SU-DHL-6 (cell line): Measurements from ENCODE around the gene TPST1.

ENCODE experiments used
- H2AFZ ChIP-seq: fragments of 200-600 bp; sonication (generic); 2 replicates; pipeline ENCODE4 v1.6.1; 2014; ENCODE audit warnings: low read depth, mild to moderate bottlenecking, moderate library complexity, mixed read lengths, antibody characterized with exemption, low read length; ENCODE audit not compliant: severe bottlenecking
- H3F3A ChIP-seq: fragments of 200-600 bp; shearing (Covaris generic); 2 replicates; pipeline ENCODE4 v1.6.0; 2016; ENCODE audit warnings: antibody characterized with exemption, mild to moderate bottlenecking; ENCODE audit not compliant: insufficient read depth
- H3K27ac ChIP-seq: fragments of 200-600 bp; sonication (generic); 2 replicates; pipeline ENCODE4 v1.5.1; 2016; ENCODE audit warnings: low read depth, mild to moderate bottlenecking, low read length, moderate library complexity, mixed read lengths
- H3K27me3 ChIP-seq: fragments of 200-600 bp; sonication (generic), shearing (Covaris generic); 2 replicates; pipeline ENCODE4 v1.6.0; 2014; ENCODE audit warnings: mild to moderate bottlenecking, low read length
- H3K36me3 ChIP-seq: fragments of 200-600 bp; sonication (generic); 2 replicates; pipeline ENCODE4 v1.6.1; 2014; ENCODE audit warnings: mild to moderate bottlenecking, low read length, mixed read lengths
- H3K4me2 ChIP-seq: fragments of 300-600, 200-600 bp; shearing (Covaris generic), sonication (generic); 2 replicates; pipeline ENCODE4 v1.6.0; 2014; ENCODE audit warnings: low read length, low read depth, mild to moderate bottlenecking; ENCODE audit not compliant: poor library complexity, severe bottlenecking
- H3K4me3 ChIP-seq: fragments of 200-600 bp; sonication (generic); 2 replicates; pipeline ENCODE4 v1.5.1; 2014; ENCODE audit warnings: antibody characterized with exemption, low read length, mild to moderate bottlenecking, mixed read lengths; ENCODE audit not compliant: insufficient read depth, poor library complexity, severe bottlenecking
- H3K79me2 ChIP-seq: fragments of 200-600 bp; sonication (generic); 2 replicates; pipeline ENCODE4 v1.6.1; 2014; ENCODE audit warnings: mild to moderate bottlenecking, low read length, moderate library complexity; ENCODE audit not compliant: insufficient read depth
- H3K9ac ChIP-seq: fragments of 200-600 bp; sonication (generic); 2 replicates; pipeline ENCODE4 v1.7.0; 2014; ENCODE audit warnings: mild to moderate bottlenecking, low read length
- H3K9me2 ChIP-seq: fragments of 200-600 bp; sonication (generic); replicated peaks from 2 replicates; pipeline ENCODE4 v1.6.1; 2014; ENCODE audit warnings: low read length; ENCODE audit not compliant: insufficient read depth
- H3K9me3 ChIP-seq: fragments of 200-600 bp; sonication (generic); 2 replicates; pipeline ENCODE4 v1.6.1; 2014; ENCODE audit warnings: low read length, mixed read lengths; ENCODE audit not compliant: insufficient read depth
- H4K20me1 ChIP-seq: fragments of 200-600 bp; sonication (generic); 2 replicates; pipeline ENCODE4 v1.6.1; 2014; ENCODE audit warnings: low read depth, mild to moderate bottlenecking, antibody characterized with exemption, low read length, moderate library complexity, mixed read lengths
- CTCF ChIP-seq: fragments of 200-600 bp; sonication (generic); IDR thresholded peaks from one replicate; pipeline ENCODE4 v1.5.1; 2017; ENCODE audit warnings: antibody characterized with exemption, mild to moderate bottlenecking, low read length, moderate library complexity; ENCODE audit not compliant: insufficient read depth, poor library complexity, severe bottlenecking
- EZH2phosphoT487 ChIP-seq: fragments of 200-600 bp; sonication (generic), shearing (Covaris generic); conservative IDR thresholded peaks from 2 replicates; pipeline ENCODE4 v1.6.1; 2018; ENCODE audit warnings: mild to moderate bottlenecking, antibody characterized with exemption, low read length, moderate library complexity, mixed read lengths

TPST1 gene

GRCh38 chr7:66247380-66248078 is 42.4 kb downstream of the TPST1 start:
- H3F3A ChIP-seq: no peaks in the 10 kb centered on the region
- no peak overlapping the region for H3K9ac ChIP-seq
- H3K9me2 ChIP-seq: no peaks in the 10 kb centered on the region
- no peaks in the 10 kb centered on the region for H3K9me3 ChIP-seq
- H3K4me3 ChIP-seq: no peak overlapping the region
- H3K36me3 ChIP-seq: no peaks in the 10 kb centered on the region
- no peaks in the 10 kb centered on the region for H3K27me3 ChIP-seq
- H3K4me2 ChIP-seq: no peak overlapping the region
- TF ChIP-seq CTCF: no peak
- no peak for TF ChIP-seq EZH2phosphoT487
- no peaks in the 10 kb centered on the region for H4K20me1 ChIP-seq
- no peak overlapping the region for H2AFZ ChIP-seq
- H3K79me2 ChIP-seq: no peaks in the 10 kb centered on the region
- no peak overlapping the region for H3K27ac ChIP-seq

- Histone ChIP-seq H3K4me3 (no peak overlapping the region), H3K9me3 (no peaks in the 10 kb centered on the region), H3K27ac (no peak overlapping the region), H3K4me2 (no peak overlapping the region), H3K36me3 (no peaks in the 10 kb centered on the region), H3F3A (no peaks in the 10 kb centered on the region), H3K27me3 (no peaks in the 10 kb centered on the region), H3K79me2 (no peaks in the 10 kb centered on the region), H2AFZ (no peak overlapping the region), H4K20me1 (no peaks in the 10 kb centered on the region), H3K9me2 (no peaks in the 10 kb centered on the region), H3K9ac (no peak overlapping the region)
- TF ChIP-seq CTCF: no peak
- no peak for TF ChIP-seq EZH2phosphoT487
Measured at GRCh38 chr7:66250711-66251110, 45.6 kb downstream of the TPST1 start.

GRCh38 chr7:66255534-66256100 is 50.5 kb downstream of the TPST1 start:
- Histone ChIP-seq H3K27ac (no peak overlapping the region), H3K4me2 (no peak overlapping the region), H3K36me3 (no peaks in the 10 kb centered on the region)

More at GRCh38 chr7:66255534-66256100, 50.5 kb downstream of the TPST1 start:
- Histone ChIP-seq H4K20me1 (0 out of 2 replicates have a peak, but pooled peaks cover 4% of the 10 kb centered on the region), H3K9ac (no peak overlapping the region), H3K79me2 (no peaks in the 10 kb centered on the region), H3K9me3 (no peaks in the 10 kb centered on the region), H3K27me3 (no peaks in the 10 kb centered on the region), H2AFZ (no peak overlapping the region), H3K9me2 (no peaks in the 10 kb centered on the region), H3K4me3 (no peak overlapping the region), H3F3A (no peaks in the 10 kb centered on the region)
- no peak for TF ChIP-seq EZH2phosphoT487
- no peak for TF ChIP-seq CTCF
